Right lobe of liver (tissue), 4 donors: Measurements from ENCODE around the gene LENG8.

ENCODE experiments used
- CTCF ChIP-seq, 4 donors: fragments of 200-600 bp in 3 of 4; fragments of 450-650 bp in 1 of 4; IDR thresholded peaks; one replicate each; pipeline versions ENCODE4 v1.5.1 to v1.8.0; 2016 to 2022; ENCODE audit warnings: antibody characterized with exemption in 4 of 4, mild to moderate bottlenecking in 2 of 4
- POLR2A ChIP-seq: fragments of 450-650 bp; IDR thresholded peaks from one replicate; pipeline ENCODE4 v1.6.1; 2017; ENCODE audit warnings: antibody characterized with exemption, mild to moderate bottlenecking
- donor health status: DM: no; HTN: no; CAD: no.
- donor health status: DM: no; HTN: no; CAD: no.
- donor health status: DM: no; HTN: yes; CAD: no.

GRCh38 chr19:54429545-54430227 lies 19.3 kb upstream of the LENG8 start:
- no peak for TF ChIP-seq POLR2A
- TF ChIP-seq CTCF (IDR thresholded peaks at IDR 0.05) = no peak
